SK-N-SH (cell line): Measurements from ENCODE around the gene POU2F1. TPM values are rescaled to one million over a fixed set of nuclear protein-coding genes. Genes with fewer than 3 reads are reported as not detected.

Experiments
- CTCF ChIA-PET: fragments of 300-600, 350-600 bp; formaldehyde crosslinking; extraction: SDS; loops from one replicate; lab custom pipeline; 2021; lab: Yijun Ruan, JAX
- POLR2A ChIA-PET: fragments of 350-600 bp; sonication (Branson Sonifier 250); formaldehyde crosslinking; extraction: SDS; loops from one replicate; lab custom pipeline; 2020; ENCODE audit warnings: antibody characterized with exemption, inconsistent platforms; lab: Yijun Ruan, JAX
- DNase-seq: peaks from one replicate; pipeline ENCODE4 v3.0.0; 2012
- H2AFZ ChIP-seq: fragments of 200-600 bp; sonication (generic); 2 replicates; pipeline ENCODE4 v1.8.1; 2016; ENCODE audit warnings: antibody characterized with exemption, mild to moderate bottlenecking, low read depth
- H3F3A ChIP-seq: fragments of 200-600 bp; sonication (generic); replicated peaks from 2 replicates; pipeline ENCODE3; 2016; ENCODE audit warnings: antibody characterized with exemption, mild to moderate bottlenecking; ENCODE audit not compliant: insufficient read depth
- H3K27ac ChIP-seq, 2 experiments: fragments of 200-500 bp in 1 of 2; fragments of 200-600 bp in 1 of 2; sonication (Bioruptor generic) in 1 of 2; sonication (generic), shearing (Covaris generic) in 1 of 2; 2 replicates each; pipeline versions ENCODE4 v1.5.1 to v1.6.1; 2014 to 2016; ENCODE audit warnings: low read depth in 2 of 2, inconsistent platforms in 1 of 2, low read length in 1 of 2, mild to moderate bottlenecking in 1 of 2, mixed read lengths in 1 of 2
- H3K27me3 ChIP-seq: fragments of 200-600 bp; sonication (generic), shearing (Covaris generic); 2 replicates; pipeline ENCODE4 v1.6.1; 2016; ENCODE audit warnings: mixed run types; ENCODE audit not compliant: insufficient read depth
- H3K36me3 ChIP-seq, 2 experiments: fragments of 200-500 bp in 1 of 2; fragments of 200-600 bp in 1 of 2; sonication (Bioruptor generic) in 1 of 2; sonication (generic) in 1 of 2; replicated peaks in 1 of 2; 2 replicates each; pipeline versions ENCODE3 to v1.5.1; 2014 to 2016; ENCODE audit warnings: low read length in 1 of 2, mild to moderate bottlenecking in 1 of 2; ENCODE audit not compliant: insufficient read depth in 2 of 2, control insufficient read depth in 1 of 2
- H3K4me1 ChIP-seq, 2 experiments: fragments of 200-500 bp in 1 of 2; fragments of 200-600 bp in 1 of 2; sonication (Bioruptor generic) in 1 of 2; sonication (generic), shearing (Covaris generic) in 1 of 2; 2 replicates each; pipeline versions ENCODE4 v1.5.1 to v1.6.1; 2014 to 2016; ENCODE audit warnings: low read depth in 1 of 2, low read length in 1 of 2, mixed run types in 1 of 2; ENCODE audit not compliant: insufficient read depth in 2 of 2, control insufficient read depth in 1 of 2
- H3K4me2 ChIP-seq: fragments of 200-600 bp; sonication (generic), shearing (Covaris generic); 2 replicates; pipeline ENCODE4 v1.6.1; 2017; ENCODE audit warnings: mixed run types
- H3K4me3 ChIP-seq, 2 experiments: fragments of 200-500 bp in 1 of 2; fragments of 200-600 bp in 1 of 2; sonication (Bioruptor generic) in 1 of 2; sonication (generic), shearing (Covaris generic) in 1 of 2; 2 replicates each; pipeline versions ENCODE4 v1.5.1 to v1.8.1; 2014 to 2016; ENCODE audit warnings: low read depth in 2 of 2, inconsistent platforms in 1 of 2, low read length in 1 of 2, mild to moderate bottlenecking in 1 of 2, mixed read lengths in 1 of 2, moderate library complexity in 1 of 2
- H3K79me2 ChIP-seq: fragments of 200-600 bp; sonication (generic); 2 replicates; pipeline ENCODE4 v1.8.1; 2017; ENCODE audit warnings: mild to moderate bottlenecking; ENCODE audit not compliant: insufficient read depth
- H3K9ac ChIP-seq: fragments of 200-600 bp; sonication (generic); 2 replicates; pipeline ENCODE4 v1.6.1; 2017; ENCODE audit warnings: mixed run types
- H3K9me2 ChIP-seq: fragments of 200-600 bp; sonication (generic); 2 replicates; pipeline ENCODE4 v1.6.1; 2017; ENCODE audit warnings: mixed run types
- H3K9me3 ChIP-seq: fragments of 200-600 bp; sonication (generic); 2 replicates; pipeline ENCODE4 v1.6.1; 2017; ENCODE audit warnings: mixed run types, mild to moderate bottlenecking, moderate library complexity
- H4K20me1 ChIP-seq: fragments of 200-600 bp; sonication (generic); 2 replicates; pipeline ENCODE4 v1.6.1; 2017; ENCODE audit warnings: mild to moderate bottlenecking, mixed run types; ENCODE audit not compliant: insufficient read depth
- CHD2 ChIP-seq: fragments of 150-350 bp; IDR thresholded peaks from 2 replicates; pipeline ENCODE4 v1.6.1; 2018; ENCODE audit warnings: low read length; ENCODE audit not compliant: partially characterized antibody
- EP300 ChIP-seq, 2 experiments: IDR thresholded peaks; 2 replicates each; pipeline versions ENCODE4 v1.4.0 to v1.6.1; 2012; ENCODE audit warnings: borderline replicate concordance in 1 of 2, low read depth in 1 of 2, low read length in 1 of 2
- EZH2phosphoT487 ChIP-seq: fragments of 200-600 bp; sonication (generic); IDR thresholded peaks from 2 replicates; pipeline ENCODE4 v1.6.1; 2017; ENCODE audit warnings: low read depth, mixed run types, mild to moderate bottlenecking, antibody characterized with exemption, moderate library complexity, borderline replicate concordance
- FOXJ3 ChIP-seq: sonication (generic); formaldehyde crosslinking; IDR thresholded peaks from 2 replicates; pipeline ENCODE4 v1.5.1; 2020; ENCODE audit warnings: mild to moderate bottlenecking, missing genetic modification reagents
- FOXM1 ChIP-seq: IDR thresholded peaks from 2 replicates; pipeline ENCODE4 v1.4.0; 2012; ENCODE audit warnings: low read depth, mild to moderate bottlenecking
- GATA2 ChIP-seq: sonication (generic); formaldehyde crosslinking; IDR thresholded peaks from 2 replicates; pipeline ENCODE4 v1.5.0; 2020; ENCODE audit warnings: mild to moderate bottlenecking, missing genetic modification reagents
- IRF3 ChIP-seq: fragments of 150-350 bp; IDR thresholded peaks from 2 replicates; pipeline ENCODE4 v1.6.1; 2016; ENCODE audit warnings: mild to moderate bottlenecking, low read depth, low read length
- MXI1 ChIP-seq: IDR thresholded peaks from 2 replicates; pipeline ENCODE4 v1.6.1; 2012; ENCODE audit warnings: mild to moderate bottlenecking, low read depth, low read length, improper control_type of control experiment
- NFIC ChIP-seq: IDR thresholded peaks from 2 replicates; pipeline ENCODE4 v1.4.0; 2012; ENCODE audit warnings: borderline replicate concordance
- POLR2AphosphoS5 ChIP-seq: IDR thresholded peaks from 2 replicates; pipeline ENCODE4 v1.6.1; 2012; ENCODE audit warnings: low read depth, low read length
- RAD21 ChIP-seq: IDR thresholded peaks from 2 replicates; pipeline ENCODE4 v1.6.1; 2012; ENCODE audit warnings: mild to moderate bottlenecking, low read length
- TCF12 ChIP-seq: IDR thresholded peaks from 2 replicates; pipeline ENCODE4 v1.4.0; 2012
- USF1 ChIP-seq: IDR thresholded peaks from 2 replicates; pipeline ENCODE4 v1.4.0; 2012; ENCODE audit warnings: low read depth, borderline replicate concordance
- ZBTB33 ChIP-seq: IDR thresholded peaks from 2 replicates; pipeline ENCODE4 v1.4.0; 2012; ENCODE audit warnings: low read depth, borderline replicate concordance
- WGBS: methylation state at CpG from one replicate; pipeline ENCODE4 v1.1.6; 2017; ENCODE audit warnings: low lambda C conversion rate; 5-methylcytosine and 5-hydroxymethylcytosine counted together
- polyA plus RNA-seq, 3 experiments: library from polyadenylated mRNA; depleted of rRNA; stranded (reverse); fragments of >200 nt; gene quantifications; 2 replicates each; pipeline ENCODE4 v1.2.3, GENCODE V29; 2012

POU2F1 gene
- polyA plus RNA-seq, 1 of the 3 experiments (the other 2 are of a cell fraction): 1.2 TPM

GRCh38 chr1:167447521-167448136 is 226.9 kb downstream of the POU2F1 start:
- H3F3A ChIP-seq: no peaks in the 10 kb centered on the region
- POLR2A ChIA-PET: no interaction called here
- H3K27me3 ChIP-seq: peaks cover 6% of the 10 kb centered on the region; the same call in 1 of the 2 replicates
- H3K79me2 ChIP-seq: no peaks in the 10 kb centered on the region
- CTCF ChIA-PET: interaction anchor here (0.7 to 2.7 kb wide), 6 partner anchors 25 to 537 kb away, joined by 3 to 10 read pairs (median 6); no protein-coding TSS in a partner anchor
- H3K36me3 ChIP-seq: no peaks in the 10 kb centered on the region
- no peak overlapping the region for H3K9ac ChIP-seq
- H3K27ac ChIP-seq: no peak overlapping the region
- 75% methylated on average over 10 of the region's 10 CpGs for WGBS
- no peaks in the 10 kb centered on the region for H3K9me2 ChIP-seq
- no peak for DNase-seq
- H3K4me3 ChIP-seq: no peak overlapping the region
- H3K9me3 ChIP-seq: no peaks in the 10 kb centered on the region
- no peak overlapping the region for H3K4me2 ChIP-seq
- no peak overlapping the region for H2AFZ ChIP-seq
- no peak for TF ChIP-seq CHD2
- H4K20me1 ChIP-seq: no peaks in the 10 kb centered on the region
- H3K4me1 ChIP-seq: no peaks in the 10 kb centered on the region

GRCh38 chr1:167450843-167451242 is 230.2 kb downstream of the POU2F1 start:
- no peaks in the 10 kb centered on the region for H3F3A ChIP-seq
- POLR2A ChIA-PET: no interaction called here
- TF ChIP-seq POLR2AphosphoS5: no peak
- no peak for TF ChIP-seq FOXM1
- no peak for TF ChIP-seq IRF3
- TF ChIP-seq EP300 (IDR thresholded peaks at IDR 0.05; ENCODE audit: borderline replicate concordance in 1 of 2, low read depth in 1 of 2, low read length in 1 of 2): no peak
- no peak for TF ChIP-seq USF1
- TF ChIP-seq CHD2: no peak
- no peak for TF ChIP-seq TCF12
- no peak for TF ChIP-seq GATA2 (CRISPR knock-in tag)
- no peak for TF ChIP-seq EZH2phosphoT487
- no peak for TF ChIP-seq ZBTB33
- TF ChIP-seq FOXJ3 (CRISPR knock-in tag): no peak
- TF ChIP-seq MXI1: no peak
- no peak for TF ChIP-seq NFIC
- TF ChIP-seq RAD21: no peak
- TF ChIP-seq, all 33 proteins: peak for 0
- CTCF ChIA-PET: interaction anchor here (0.6 to 2.6 kb wide), 5 partner anchors 9 to 391 kb away, joined by 3 to 7 read pairs (median 4); no protein-coding TSS in a partner anchor
- Histone ChIP-seq H4K20me1 (no peaks in the 10 kb centered on the region), H3K9me3 (no peaks in the 10 kb centered on the region), H3K27ac (no peak overlapping the region), H3K79me2 (no peaks in the 10 kb centered on the region), H3K9me2 (no peaks in the 10 kb centered on the region), H3K36me3 (no peaks in the 10 kb centered on the region), H3K4me2 (no peak overlapping the region), H3K9ac (no peak overlapping the region), H3K27me3 (peaks cover 6% of the 10 kb centered on the region; the same call in 1 of the 2 replicates), H2AFZ (0 out of 2 replicates have a peak overlapping the region, but pooled peaks have one; percentile 16), H3K4me3 (no peak overlapping the region), H3K4me1 (peaks cover 0 to 5% of the 10 kb centered on the region in 2 experiments; a peak in 1 of 4 replicates)
- 74% methylated on average over 5 of the region's 5 CpGs for WGBS
- no peak for DNase-seq
